ENCODE measurements around the gene NEUROD6.

Gene NEUROD6

GRCh38 chr7:31333291-31333690 is 7.2 kb downstream of the NEUROD6 start:
- no peak for DNase-seq (ENCODE audit: low spot score)

DNA sequence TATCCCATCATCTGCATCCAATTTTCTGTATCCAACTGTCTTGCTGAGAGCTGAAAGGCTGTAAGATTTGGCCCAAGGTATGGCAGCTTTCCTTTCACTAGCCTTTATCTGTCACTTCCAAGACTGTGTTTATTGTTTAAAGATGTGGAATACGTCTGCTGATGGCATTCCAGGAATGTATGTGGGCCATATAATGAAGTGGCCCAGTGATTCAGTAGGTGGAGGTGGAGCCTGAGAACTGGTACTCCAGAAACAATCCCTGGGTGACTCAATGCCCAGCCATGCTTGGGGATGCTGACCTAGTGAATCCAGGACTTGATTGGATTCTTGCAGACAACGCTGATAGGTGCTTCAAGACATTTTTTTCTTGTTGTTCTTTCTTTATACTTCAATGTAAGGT is 13.5 kb downstream of the NEUROD6 start:
- no peak for DNase-seq (ENCODE audit: low spot score)

DNA sequence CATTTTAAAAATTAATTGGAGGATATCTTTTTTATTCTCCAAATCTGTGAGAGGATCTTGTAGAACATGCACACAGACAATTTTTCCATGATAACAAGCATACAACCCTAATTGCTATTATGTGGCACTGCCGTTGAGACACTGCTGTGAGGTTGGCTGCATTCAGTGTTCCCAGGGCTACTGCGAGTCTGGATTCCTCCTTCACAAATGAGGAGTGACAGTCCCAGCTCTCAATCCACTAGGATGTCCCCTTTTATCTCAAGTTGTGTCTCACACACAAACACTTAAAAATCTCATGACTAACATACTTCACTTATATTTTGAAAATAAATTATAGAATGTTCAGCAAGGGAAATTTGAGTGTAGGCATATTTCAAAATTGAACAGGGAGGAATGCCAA is 14.1 kb downstream of the NEUROD6 start:
- DNase-seq (ENCODE audit: low spot score), result no peak

DNA sequence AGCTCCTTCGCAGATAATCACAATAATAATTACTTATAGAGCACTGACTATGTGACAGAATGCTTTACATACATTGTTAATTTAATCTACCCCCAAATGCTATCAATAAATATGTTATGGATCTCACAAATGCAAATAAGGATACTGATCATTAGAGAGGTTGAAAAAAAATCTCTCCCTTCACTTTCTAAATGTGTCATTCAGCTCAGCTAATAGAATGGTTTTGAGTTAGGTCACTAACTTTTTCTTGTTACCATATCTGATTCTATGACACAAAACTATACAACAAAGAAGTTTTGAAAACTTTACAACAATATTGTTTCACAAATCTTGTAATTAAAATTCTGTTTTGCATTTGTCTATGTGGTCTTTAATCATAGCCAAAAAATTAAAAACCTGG is 17.4 kb downstream of the NEUROD6 start:
- no peak for DNase-seq (ENCODE audit: low spot score)

DNA sequence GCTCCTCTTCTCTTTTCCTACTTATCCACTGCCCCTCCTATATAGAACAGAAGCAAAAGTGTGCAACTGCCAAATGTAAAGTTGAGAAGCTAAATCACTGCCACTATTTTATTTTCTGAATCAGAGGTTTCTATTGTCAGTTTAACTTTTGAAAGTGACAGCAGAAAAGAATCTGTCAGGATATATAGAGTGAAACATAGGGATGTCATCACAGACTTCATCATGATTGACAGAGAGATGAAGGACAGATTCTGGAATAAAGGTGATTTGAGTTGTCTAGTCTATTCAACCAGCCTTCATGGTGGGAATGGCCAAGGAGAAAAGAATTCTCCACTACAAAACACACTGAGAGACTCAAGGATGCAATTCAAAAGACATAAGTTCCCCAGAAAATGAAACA is 19.9 kb downstream of the NEUROD6 start:
- no peak for DNase-seq (ENCODE audit: low spot score)

DNA sequence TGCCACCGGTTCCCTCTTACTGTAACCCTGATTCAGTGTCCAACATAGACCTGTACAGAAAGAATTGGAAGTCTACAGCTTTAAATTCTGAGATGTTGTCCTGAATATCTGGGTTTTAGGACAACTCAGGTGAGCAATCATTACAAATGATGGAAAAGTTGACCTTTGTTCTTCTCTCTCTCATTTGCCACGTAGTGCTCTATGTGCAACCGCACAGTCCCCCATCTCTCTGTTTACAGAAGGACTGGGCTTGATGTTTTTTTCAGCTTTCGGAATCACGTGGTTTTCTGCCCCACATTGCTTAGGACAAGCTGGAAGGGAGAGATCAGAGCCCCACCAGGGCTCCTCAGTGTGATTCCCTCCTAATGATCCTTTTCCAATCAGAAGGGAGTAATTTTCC is 22.2 kb downstream of the NEUROD6 start:
- no peak for DNase-seq (ENCODE audit: low spot score)

- no peak for DNase-seq (ENCODE audit: low spot score)
These were observed 23.6 kb downstream of the NEUROD6 start for GRCh38 chr7:31316876-31317275.

GRCh38 chr7:31315758-31316157 is 24.8 kb downstream of the NEUROD6 start:
- DNase-seq (ENCODE audit: low spot score), result no peak

DNA sequence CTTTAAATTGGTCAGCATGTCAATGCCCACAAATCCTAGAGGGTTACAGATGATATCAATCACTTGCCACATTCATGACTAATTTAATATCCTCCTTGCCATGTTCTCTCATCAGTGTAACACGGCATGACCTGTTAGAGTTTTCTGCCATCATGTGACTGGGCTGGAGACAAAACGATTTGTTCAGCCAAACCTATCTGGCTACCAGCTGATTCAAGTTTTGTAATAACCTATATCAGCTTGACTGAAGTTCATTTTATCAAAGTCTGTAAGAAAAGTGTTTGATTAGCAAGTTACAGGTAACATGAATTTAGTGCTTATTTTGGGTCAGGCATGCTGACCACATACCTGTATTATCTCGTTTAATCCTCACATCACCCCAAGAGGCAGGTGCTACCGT is 25.7 kb downstream of the NEUROD6 start:
- DNase-seq (ENCODE audit: low spot score), result no peak

DNA sequence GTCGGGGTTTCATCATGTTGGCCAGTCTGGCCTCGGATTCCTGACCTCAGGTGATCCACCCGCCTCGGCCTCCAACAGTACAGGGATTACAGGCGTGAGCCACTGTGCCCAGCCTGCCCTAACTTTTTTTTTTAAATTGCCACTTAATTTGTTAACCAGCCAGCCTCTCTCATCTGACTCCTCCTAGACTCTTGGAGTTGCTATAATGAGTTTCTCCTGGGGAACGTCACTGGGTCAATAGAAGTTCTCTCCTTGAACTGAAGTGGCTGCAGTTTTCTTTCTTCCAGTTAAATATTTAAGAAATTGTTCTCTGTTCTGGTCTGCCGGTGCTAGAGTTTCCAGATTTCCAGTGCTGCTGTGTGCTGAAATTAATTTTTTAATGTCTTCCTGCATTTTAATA is 27.6 kb downstream of the NEUROD6 start:
- DNase-seq (ENCODE audit: low spot score), result no peak

- no peak for DNase-seq (ENCODE audit: low spot score)
These were observed 29.0 kb downstream of the NEUROD6 start for GRCh38 chr7:31311552-31311951.

GRCh38 chr7:31310321-31310935 is 30.1 kb downstream of the NEUROD6 start:
- DNase-seq (ENCODE audit: low spot score), result no peak

- no peak for DNase-seq (ENCODE audit: low spot score)
These were observed 31.1 kb downstream of the NEUROD6 start for GRCh38 chr7:31309407-31309806.

DNA sequence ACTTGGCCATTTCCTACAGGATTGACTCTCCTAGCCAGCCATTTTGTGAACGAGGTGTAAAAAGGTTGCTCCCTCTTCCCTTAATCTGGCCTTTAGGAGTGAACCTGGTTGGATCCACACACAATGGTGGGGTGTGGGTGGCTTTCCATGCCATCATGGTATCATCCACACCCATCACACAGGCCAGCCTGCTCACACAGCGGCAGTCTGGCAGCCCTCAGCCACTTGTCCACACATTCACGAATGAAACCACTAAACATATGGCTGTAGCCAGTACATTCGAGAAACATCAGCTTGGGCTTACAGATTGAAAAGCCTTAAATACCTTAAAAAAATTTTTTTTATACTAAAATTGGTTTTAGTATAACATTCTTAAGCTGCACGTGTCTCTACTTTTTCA is 31.9 kb downstream of the NEUROD6 start:
- DNase-seq (ENCODE audit: low spot score), result no peak

DNA sequence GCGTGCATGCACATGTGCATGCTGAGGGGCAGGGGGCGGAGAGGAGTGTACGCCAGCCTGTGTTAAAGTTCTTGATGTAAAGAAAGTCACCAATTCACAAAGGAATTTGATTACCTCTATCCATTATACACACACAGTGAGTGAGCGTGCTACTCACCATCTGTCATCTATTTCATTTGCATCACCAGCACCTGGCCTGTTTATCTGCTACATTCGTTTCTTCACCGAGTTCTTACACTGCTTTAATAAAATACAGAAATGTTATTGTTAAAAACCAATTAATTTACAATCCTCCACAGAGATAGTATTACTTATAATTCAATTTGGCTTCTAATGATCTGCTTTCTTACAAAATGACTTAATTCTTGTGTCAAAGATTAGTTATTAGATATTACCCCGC is 32.6 kb downstream of the NEUROD6 start:
- no peak for DNase-seq (ENCODE audit: low spot score)

- no peak for DNase-seq (ENCODE audit: low spot score)
These were observed 35.3 kb downstream of the NEUROD6 start for GRCh38 chr7:31305260-31305659.

DNA sequence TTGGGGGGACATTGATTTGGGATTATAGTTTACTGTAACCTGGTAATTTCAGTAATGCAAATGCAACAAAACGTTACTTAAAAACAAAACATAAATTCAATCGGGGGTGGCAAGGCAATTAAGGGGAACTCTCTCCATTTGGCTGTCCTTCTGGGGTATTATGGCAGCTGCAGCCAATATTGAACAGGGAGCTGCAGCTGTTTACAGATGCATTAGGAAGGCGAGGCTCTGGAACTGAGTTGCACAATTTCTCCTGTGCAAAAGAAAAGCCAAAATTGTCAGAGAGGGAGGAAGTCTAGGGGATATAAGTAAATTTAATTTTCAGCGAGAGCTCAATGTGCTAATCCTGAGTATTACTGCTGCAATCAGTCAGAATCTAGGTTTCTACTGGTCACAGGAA is 36.1 kb downstream of the NEUROD6 start:
- DNase-seq (ENCODE audit: low spot score), result no peak

- no peak for DNase-seq (ENCODE audit: low spot score)
These were observed 38.2 kb downstream of the NEUROD6 start for GRCh38 chr7:31302356-31302755.

- no peak for DNase-seq (ENCODE audit: low spot score)
These were observed 41.2 kb downstream of the NEUROD6 start for GRCh38 chr7:31299336-31299735.

- DNase-seq (ENCODE audit: low spot score), result no peak
These were observed 49.9 kb downstream of the NEUROD6 start for GRCh38 chr7:31290601-31291000.
